ENCODE results near the gene CLUH. TPM values are rescaled to one million over a fixed set of nuclear protein-coding genes. Genes with fewer than 3 reads are reported as not detected.

The CLUH gene
- total RNA-seq, 1 donor from 2014 or later = 53.6 TPM

DNA sequence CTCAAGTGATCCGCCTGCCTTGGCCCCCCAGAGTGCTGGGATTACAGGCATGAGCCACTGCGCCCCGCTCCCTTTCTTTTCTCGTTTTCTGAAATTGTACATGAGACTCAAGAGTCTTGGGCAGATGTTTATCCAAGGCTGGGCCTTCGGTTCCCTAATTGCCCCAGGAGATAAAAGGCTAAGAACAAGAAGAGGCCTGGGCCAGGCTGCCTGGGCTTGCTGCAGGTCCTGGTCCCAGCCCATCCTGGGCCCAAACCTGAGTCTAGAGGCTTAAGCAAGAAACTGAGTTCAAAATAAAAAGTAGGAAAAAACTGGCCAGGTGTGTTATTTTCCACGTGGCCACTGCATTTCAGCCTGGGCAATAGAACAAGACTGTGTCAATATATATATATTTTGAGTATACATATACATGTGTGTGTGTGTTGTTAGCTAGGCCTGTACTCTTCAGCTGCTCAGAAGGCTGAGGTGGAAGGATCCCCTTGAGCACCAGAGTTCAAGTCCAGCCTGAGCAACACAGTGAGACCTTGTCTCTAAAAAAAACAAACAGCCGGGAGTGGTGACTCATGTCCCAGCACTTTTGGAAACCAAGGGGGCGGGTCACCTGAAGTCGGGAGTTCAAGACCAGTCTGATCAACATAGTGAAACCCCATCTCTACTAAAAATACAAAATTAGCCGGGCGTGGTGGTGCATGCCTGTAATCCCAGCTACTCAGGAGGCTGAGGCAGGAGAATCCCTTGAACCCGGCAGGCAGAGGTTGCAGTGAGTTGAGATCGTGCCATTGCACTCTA lies 6.8 kb upstream of the CLUH start:
- peaks cover 4% of the 10 kb centered on the region for H3K9me3 Mint-ChIP-seq (ENCODE audit: unreplicated experiment)
- Histone ChIP-seq H3K36me3 (ENCODE audit: insufficient read depth, low read length) (no peaks in the 10 kb centered on the region), H3K9ac (ENCODE audit: low read length) (no peak overlapping the region), H3K79me2 (ENCODE audit: insufficient read depth, low read length) (no peaks in the 10 kb centered on the region), H2AFZ (ENCODE audit: low read depth, low read length) (no peak overlapping the region), H3K4me3 (ENCODE audit: insufficient read depth, low read depth, low read length) (no peak overlapping the region), H3K4me2 (ENCODE audit: low read length) (no peak overlapping the region), H3K27ac (ENCODE audit: low read depth, low read length) (no peak overlapping the region), H3K4me1 (ENCODE audit: insufficient read depth, low read length) (no peaks in the 10 kb centered on the region), H3K9me3 (ENCODE audit: insufficient read depth, low read depth, low read length) (no peaks in the 10 kb centered on the region), H4K20me1 (ENCODE audit: insufficient read depth, low read length) (no peaks in the 10 kb centered on the region), H3K27me3 (ENCODE audit: insufficient read depth, low read length) (peaks cover 7% of the 10 kb centered on the region)
- H3K27me3 Mint-ChIP-seq (ENCODE audit: low read depth, unreplicated experiment) = peaks cover 26% of the 10 kb centered on the region
- DNase-seq (ENCODE audit: low read depth) (no peak), FAIRE-seq (no peak)
- H3K36me3 Mint-ChIP-seq (ENCODE audit: low read depth, unreplicated experiment) = no peaks in the 10 kb centered on the region
- H3K4me1 Mint-ChIP-seq (ENCODE audit: low read depth, unreplicated experiment) = no peaks in the 10 kb centered on the region
- no peak overlapping the region for H3K4me3 Mint-ChIP-seq (ENCODE audit: unreplicated experiment)
- TF ChIP-seq EZH2 (IDR thresholded peaks at IDR 0.05; ENCODE audit: insufficient read depth, low read length) = no peak
- TF ChIP-seq, protein P1, sequence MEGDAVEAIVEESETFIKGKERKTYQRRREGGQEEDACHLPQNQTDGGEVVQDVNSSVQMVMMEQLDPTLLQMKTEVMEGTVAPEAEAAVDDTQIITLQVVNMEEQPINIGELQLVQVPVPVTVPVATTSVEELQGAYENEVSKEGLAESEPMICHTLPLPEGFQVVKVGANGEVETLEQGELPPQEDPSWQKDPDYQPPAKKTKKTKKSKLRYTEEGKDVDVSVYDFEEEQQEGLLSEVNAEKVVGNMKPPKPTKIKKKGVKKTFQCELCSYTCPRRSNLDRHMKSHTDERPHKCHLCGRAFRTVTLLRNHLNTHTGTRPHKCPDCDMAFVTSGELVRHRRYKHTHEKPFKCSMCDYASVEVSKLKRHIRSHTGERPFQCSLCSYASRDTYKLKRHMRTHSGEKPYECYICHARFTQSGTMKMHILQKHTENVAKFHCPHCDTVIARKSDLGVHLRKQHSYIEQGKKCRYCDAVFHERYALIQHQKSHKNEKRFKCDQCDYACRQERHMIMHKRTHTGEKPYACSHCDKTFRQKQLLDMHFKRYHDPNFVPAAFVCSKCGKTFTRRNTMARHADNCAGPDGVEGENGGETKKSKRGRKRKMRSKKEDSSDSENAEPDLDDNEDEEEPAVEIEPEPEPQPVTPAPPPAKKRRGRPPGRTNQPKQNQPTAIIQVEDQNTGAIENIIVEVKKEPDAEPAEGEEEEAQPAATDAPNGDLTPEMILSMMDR (IDR thresholded peaks at IDR 0.05; ENCODE audit: insufficient read depth, low read depth, low read length) = no peak
- no peak overlapping the region for H3K27ac Mint-ChIP-seq (ENCODE audit: unreplicated experiment)

DNA sequence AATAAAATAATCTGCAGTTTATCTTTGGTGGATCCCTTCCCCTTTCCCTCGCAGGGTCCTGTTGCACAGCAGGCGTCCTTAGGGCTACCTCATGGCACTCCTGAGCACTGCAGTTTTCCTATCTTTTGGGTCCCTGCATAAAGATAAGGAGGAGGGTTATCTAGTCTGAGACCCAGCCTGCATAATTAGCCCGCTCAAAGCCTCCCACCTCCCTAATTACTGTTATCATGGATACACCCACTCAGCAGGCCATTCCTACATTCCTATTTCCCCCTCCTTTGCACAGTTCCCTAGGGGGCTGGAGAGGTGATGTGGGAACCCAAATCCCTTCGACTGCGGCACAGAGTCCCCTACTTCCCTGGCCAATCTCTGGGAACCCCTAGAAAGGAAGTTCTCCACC lies 5.1 kb upstream of the CLUH start:
- H3K4me1 Mint-ChIP-seq (ENCODE audit: low read depth, unreplicated experiment) = peaks cover 1% of the 10 kb centered on the region
- Histone ChIP-seq H3K27ac (ENCODE audit: low read depth, low read length) (no peak overlapping the region), H4K20me1 (ENCODE audit: insufficient read depth, low read length) (no peaks in the 10 kb centered on the region), H2AFZ (ENCODE audit: low read depth, low read length) (no peak overlapping the region), H3K36me3 (ENCODE audit: insufficient read depth, low read length) (no peaks in the 10 kb centered on the region), H3K9ac (ENCODE audit: low read length) (no peak overlapping the region), H3K9me3 (ENCODE audit: insufficient read depth, low read depth, low read length) (no peaks in the 10 kb centered on the region), H3K27me3 (ENCODE audit: insufficient read depth, low read length) (no peaks in the 10 kb centered on the region), H3K4me3 (ENCODE audit: insufficient read depth, low read depth, low read length) (no peak overlapping the region), H3K79me2 (ENCODE audit: insufficient read depth, low read length) (peaks cover under 1% of the 10 kb centered on the region), H3K4me1 (ENCODE audit: insufficient read depth, low read length) (peaks cover 7% of the 10 kb centered on the region), H3K4me2 (ENCODE audit: low read length) (no peak overlapping the region)
- no peak for TF ChIP-seq EZH2 (IDR thresholded peaks at IDR 0.05; ENCODE audit: insufficient read depth, low read length)
- no peak for FAIRE-seq
- no peak overlapping the region for H3K27ac Mint-ChIP-seq (ENCODE audit: unreplicated experiment)
- H3K27me3 Mint-ChIP-seq (ENCODE audit: low read depth, unreplicated experiment) = peaks cover 10% of the 10 kb centered on the region
- H3K4me3 Mint-ChIP-seq (ENCODE audit: unreplicated experiment) = no peak overlapping the region
- H3K36me3 Mint-ChIP-seq (ENCODE audit: low read depth, unreplicated experiment) = peaks cover 2% of the 10 kb centered on the region
- DNase-seq (ENCODE audit: low read depth) = no peak
- H3K9me3 Mint-ChIP-seq (ENCODE audit: unreplicated experiment) = peaks cover 4% of the 10 kb centered on the region

DNA sequence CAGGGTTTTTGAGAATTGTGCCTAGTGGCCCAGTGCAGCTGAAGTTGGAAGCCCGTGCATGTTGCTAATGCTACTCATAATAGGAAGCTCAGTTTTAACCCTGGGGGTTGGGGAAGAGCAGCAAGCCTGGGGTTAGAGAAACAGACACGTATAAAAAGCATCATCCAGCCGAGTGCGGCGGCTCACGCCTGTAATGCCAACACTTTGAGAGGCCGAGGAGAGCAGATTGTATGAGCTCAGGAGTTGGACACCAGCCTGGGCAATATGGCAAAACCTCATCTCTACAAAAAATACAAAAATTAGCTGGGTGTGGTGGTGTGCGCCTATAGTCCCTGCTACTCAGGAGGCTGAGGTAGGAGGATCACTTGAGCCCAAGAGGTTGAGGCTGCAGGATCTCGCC lies 2.3 kb upstream of the CLUH start:
- Histone ChIP-seq H3K4me1 (ENCODE audit: insufficient read depth, low read length) (peaks cover 20% of the 10 kb centered on the region), H3K36me3 (ENCODE audit: insufficient read depth, low read length) (no peaks in the 10 kb centered on the region), H3K79me2 (ENCODE audit: insufficient read depth, low read length) (peaks cover 28% of the 10 kb centered on the region), H3K27ac (ENCODE audit: low read depth, low read length) (no peak overlapping the region), H3K4me2 (ENCODE audit: low read length) (no peak overlapping the region), H4K20me1 (ENCODE audit: insufficient read depth, low read length) (peaks cover 22% of the 10 kb centered on the region), H3K9me3 (ENCODE audit: insufficient read depth, low read depth, low read length) (no peaks in the 10 kb centered on the region), H3K27me3 (ENCODE audit: insufficient read depth, low read length) (no peaks in the 10 kb centered on the region), H2AFZ (ENCODE audit: low read depth, low read length) (no peak overlapping the region), H3K4me3 (ENCODE audit: insufficient read depth, low read depth, low read length) (no peak overlapping the region), H3K9ac (ENCODE audit: low read length) (no peak overlapping the region)
- no peak for DNase-seq (ENCODE audit: low read depth)
- Mint-ChIP-seq H3K36me3 (ENCODE audit: low read depth, unreplicated experiment) (peaks cover 2% of the 10 kb centered on the region), H3K27me3 (ENCODE audit: low read depth, unreplicated experiment) (peaks cover 3% of the 10 kb centered on the region), H3K9me3 (ENCODE audit: unreplicated experiment) (peaks cover 2% of the 10 kb centered on the region), H3K4me1 (ENCODE audit: low read depth, unreplicated experiment) (peaks cover 13% of the 10 kb centered on the region), H3K4me3 (ENCODE audit: unreplicated experiment) (no peak overlapping the region), H3K27ac (ENCODE audit: unreplicated experiment) (no peak overlapping the region)
- TF ChIP-seq, protein P1 (IDR thresholded peaks at IDR 0.05; ENCODE audit: insufficient read depth, low read depth, low read length) = no peak
- TF ChIP-seq EZH2 (IDR thresholded peaks at IDR 0.05; ENCODE audit: insufficient read depth, low read length) = no peak
- no peak for FAIRE-seq

Data from astrocyte (in vitro differentiated cells and primary cell).